Endometrium (tissue), 2 donors: ENCODE measurements around the gene RSRC1.
"Not testable (repeated sequence)": the region's sequence is repeated elsewhere in the genome, so short reads cannot be mapped to it uniquely, and the experiment has no call there.

Experiments used
- FAIRE-seq: peaks from 2 replicates; lab custom pipeline; 2012; peaks lifted over from hg19 to GRCh38; lab: Jason Lieb, UNC
- donor health status: control.
- donor health status: control.

The RSRC1 gene

DNA sequence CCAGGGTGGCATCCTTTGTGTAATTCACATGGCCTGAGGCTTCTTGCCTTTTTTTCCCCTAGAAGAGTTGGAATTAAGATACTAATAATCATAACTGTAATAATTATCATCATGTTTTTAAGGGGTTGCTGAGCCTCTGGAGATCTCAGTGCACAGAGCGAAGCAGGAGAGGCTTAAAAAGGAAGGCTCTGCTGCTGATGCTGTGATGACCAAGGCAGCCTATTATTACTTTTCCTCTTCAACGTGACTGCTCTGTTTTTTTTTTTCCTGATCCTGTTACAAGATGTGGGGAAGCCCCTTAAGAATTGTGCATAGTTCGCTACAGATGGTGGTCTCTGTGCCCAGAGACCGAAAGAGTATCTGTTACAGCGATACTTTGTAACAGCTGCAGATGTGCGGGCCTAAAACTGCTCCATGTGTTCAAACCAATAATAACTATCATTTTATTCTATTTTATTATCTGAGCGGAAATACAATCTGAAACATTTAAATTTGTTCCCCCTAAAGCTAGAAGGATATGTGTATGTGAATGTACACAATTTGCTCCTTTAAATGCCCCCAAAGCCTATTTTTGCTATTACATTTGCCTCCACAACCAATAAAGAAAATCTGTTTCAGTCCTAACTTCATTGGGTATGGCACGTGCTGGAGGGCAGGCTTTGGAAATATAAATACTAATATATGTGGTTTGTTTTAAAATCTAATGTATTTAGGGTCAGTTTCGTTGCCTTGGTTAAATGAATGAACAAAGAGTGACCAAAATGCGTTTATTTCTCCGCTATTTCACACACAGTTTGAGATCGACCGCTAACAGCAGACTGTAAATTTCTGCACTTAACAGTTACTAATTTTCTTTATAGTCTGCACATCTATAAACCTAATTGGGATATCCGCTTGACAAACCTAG is 8.3 kb upstream of the RSRC1 start:
- FAIRE-seq: no peak

- no peak for FAIRE-seq
Measured at GRCh38 chr3:158102242-158103080, 7.4 kb upstream of the RSRC1 start.

- no peak for FAIRE-seq
Measured at GRCh38 chr3:158103081-158103886, 6.6 kb upstream of the RSRC1 start.

- no peak for FAIRE-seq
Measured at GRCh38 chr3:158103887-158104327, 6.0 kb upstream of the RSRC1 start.

- no peak for FAIRE-seq
Measured at GRCh38 chr3:158104431-158104921, 5.4 kb upstream of the RSRC1 start.

DNA sequence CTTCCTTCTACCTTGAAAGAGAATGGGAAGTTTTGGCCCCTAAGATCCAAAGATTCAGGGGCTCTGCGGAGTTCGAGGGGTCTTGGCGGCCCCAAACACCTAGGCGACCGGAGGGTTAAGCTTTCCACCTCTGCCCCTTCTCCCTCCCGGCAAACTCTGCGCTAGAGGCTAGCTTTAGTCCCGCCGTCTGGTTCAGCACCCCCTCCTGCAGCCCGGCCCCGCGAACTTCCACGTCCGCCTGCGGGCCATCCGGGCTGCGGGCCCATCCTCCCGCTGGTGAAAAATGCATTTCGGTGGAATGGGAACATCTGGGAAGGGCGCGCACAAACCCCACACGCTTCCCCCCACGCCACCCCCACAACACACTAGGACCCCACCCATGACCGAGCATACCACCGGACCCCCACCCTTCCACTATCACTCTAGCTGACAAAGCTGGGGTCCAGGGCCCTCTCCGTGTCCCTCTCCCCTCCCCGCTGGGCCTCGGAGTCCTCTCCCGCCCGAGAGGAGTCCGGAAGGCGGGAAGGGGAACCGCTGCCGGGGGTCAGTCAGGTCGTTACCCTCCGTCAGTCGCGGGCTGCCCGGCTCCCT is 4.7 kb upstream of the RSRC1 start:
- FAIRE-seq: no peak

DNA sequence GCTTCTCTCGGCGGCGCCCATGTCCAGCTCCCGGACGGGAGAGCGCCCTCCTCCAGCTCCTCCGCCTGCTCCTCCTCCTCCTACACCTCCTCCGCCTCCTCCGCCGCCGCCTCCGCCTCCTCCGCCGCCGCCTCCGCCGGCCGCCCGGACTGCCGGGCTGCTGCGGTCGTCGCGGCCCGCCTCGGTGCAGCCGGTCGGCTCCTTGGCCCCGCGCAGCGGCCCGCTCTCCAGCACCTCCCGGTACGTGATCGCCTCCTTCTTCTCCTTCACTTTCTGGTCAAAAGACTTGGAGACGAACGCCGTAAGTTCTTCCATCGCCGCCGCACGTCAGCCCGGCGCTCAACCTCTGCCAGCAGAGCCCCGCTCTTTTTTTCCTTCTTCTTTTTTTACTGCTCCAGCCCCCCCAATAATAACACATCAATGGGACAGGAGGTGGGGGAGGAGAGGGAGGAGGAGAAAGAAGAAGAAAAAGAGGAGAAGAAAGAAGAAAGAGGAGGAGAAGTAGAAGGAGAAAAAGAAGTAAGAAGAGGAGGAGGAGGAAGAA is 4.1 kb upstream of the RSRC1 start:
- FAIRE-seq: no peak

DNA sequence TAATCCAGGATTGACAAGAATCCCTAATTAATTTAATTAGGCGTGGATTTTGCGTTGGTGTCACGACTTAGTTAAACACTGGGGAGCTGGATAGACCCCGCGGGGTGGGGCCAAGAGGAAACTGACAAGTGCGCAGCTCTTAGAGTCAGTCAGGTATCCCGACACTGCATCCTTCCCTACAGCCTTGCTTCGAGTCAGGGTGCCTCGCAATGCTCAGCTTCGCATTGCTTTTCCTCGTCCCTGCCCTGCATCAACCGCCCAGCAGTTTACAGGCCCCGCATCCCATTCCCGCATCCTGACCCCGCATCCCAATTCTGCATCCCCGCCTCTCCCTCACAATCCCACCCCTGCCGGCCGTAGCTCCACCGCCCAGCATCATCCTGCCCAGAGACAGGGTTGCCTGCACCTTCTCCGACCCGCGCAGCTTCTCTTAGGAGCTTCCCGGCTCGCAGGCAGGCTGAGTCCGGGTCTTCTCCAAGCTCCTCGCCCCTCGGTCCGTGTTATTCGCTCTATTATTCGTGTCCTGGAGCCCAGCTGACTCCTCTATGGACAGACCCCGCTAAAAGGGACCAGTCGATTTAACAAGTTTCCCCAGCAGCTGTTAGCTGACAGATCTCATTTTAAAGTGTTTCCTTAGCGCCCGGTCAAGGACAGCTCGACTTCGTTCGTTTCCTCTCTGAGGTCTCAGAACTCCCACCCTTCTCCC is 3.0 kb upstream of the RSRC1 start:
- FAIRE-seq: no peak

DNA sequence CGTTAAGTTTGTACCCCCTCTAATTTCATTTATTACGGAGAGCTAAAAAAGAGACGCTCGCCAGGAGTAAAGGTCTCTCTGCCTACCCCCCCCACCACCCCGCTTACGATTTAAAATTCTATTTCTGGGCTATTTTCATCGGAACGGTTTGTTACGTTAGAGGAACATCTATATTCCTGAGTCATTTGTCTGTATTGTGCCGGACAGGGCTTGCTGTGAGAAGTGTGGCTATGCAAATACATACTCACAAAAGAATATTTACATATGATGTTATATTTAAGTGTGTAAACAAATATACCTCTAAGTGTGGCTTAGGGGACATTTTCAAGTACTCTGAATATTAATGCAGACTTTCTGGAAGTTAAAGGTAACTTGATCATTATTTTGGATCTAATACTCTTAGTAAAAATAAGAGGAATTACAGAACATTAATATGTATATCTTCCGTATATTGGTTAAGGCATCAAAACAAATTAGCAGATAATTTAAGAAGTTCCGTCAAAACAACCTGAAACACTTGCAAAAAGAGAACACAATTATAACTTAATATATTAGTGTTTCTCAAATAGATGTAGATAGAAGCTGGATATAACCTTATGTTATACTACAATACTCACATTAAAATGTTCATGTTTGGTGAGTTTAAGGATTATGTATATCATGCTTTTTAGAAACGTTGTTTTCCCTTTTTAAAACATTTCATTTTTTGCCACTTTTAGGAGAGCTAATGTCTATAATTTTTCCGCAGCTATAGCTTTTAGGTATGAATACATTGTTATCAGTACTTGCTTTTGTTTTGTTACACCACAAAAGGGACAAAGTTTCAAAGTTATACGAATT is 2.1 kb upstream of the RSRC1 start:
- FAIRE-seq: no peak

DNA sequence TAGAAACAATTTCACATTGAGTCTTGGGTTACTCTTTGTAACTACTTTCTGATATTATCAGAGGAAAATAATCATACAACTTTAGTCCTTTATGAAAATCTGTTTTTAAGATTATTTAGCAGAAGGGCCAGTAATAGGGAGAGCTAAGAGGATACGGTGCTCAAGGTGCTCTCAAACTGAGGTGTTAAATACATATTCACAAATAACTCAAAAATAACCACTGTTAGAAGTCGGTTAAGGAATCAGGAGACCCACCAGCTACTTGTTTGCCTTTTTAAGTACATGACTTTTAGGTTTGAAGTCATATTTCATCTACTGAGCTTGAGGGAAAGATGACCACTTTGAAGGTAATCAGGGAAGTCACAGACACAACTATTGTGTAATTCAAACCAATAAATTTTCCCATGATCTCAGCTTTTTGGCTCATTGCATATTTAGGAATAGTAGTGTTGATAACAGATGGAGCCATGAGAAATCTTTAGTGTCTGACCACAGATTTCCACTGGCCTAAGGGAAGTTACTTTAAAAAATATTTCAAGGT is 1.4 kb upstream of the RSRC1 start:
- FAIRE-seq: no peak

DNA sequence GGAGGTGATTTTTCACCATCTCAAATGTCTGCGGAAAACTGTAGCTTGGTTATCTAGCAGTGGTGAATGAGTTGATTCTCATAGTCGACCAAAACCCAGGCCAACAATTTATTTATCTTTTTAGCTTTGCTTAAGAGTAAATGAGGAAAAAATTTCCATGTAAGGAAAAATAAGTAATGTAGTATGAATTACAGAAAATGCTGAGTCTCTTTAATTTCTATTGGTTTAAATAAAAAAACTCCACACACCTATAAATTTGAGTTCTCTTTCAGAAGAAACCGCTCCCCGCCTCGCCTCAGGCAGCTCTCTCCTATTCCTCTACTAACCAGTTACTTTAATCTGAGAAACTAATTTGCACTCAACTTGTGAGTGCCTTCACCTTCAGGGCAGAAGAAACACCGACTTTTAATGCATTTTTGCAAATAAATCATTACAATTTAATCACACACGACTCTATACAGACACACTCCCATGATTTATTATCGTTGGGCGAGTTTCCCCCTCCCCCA is 540 bp upstream of the RSRC1 start:
- FAIRE-seq: no peak

- FAIRE-seq: no peak
Measured at GRCh38 chr3:158110658-158111018, 749 bp downstream of the RSRC1 start.

DNA sequence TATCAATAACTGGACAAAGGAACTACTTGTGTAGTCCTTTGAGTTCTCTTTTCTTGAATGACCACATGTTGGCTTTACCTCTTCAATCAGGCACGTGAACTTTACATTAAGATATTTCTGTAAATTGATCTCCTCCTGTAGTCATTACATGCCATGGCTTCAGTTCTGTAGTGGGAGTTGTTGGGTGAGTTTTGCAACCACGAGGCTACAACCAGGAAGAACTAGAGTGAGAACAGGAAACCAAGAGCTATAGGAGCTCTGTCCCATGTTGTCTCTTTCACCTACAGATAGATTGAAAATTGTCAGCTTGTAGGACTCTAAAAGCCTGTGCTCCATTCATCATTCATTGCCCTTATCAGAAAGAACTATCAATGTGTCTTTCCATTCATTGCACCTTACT is 2.0 kb downstream of the RSRC1 start:
- FAIRE-seq: no peak

DNA sequence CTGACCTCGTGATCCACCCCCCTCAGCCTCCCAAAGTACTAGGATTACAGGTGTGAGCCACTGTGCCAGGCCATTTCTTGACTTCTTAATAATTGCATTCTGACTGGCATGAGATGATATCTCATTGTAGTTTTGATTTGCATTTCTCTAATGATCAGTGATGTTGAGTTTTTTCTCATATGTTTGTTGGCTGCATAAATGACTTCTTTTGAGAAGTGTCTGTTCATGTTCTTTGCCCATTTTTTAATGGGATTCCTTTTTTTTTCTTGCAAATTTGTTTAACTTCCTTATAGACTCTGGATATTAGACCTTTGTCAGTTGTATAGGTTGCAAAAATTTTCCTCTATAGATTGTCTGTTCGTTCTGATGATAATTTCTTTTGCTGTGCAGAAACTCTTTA is 3.7 kb downstream of the RSRC1 start:
- not testable (repeated sequence) for FAIRE-seq

DNA sequence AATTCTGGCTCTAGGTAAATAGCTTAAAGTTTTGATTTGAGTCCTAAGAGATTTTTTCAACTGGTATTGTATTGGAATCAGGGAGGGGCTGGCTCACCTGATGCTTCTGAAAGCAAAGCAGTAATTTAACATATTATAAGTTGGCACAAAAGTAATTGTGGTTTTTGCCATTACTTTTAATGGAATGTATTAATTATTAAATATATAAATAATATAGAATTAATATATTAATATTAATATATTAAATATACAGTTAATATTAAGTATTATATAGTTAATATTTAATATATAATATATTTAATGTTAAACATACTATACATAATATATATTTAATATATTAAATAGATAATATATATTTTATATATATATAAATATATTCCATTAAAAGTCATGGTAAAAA is 10.4 kb downstream of the RSRC1 start:
- peak; percentile 48 for FAIRE-seq

DNA sequence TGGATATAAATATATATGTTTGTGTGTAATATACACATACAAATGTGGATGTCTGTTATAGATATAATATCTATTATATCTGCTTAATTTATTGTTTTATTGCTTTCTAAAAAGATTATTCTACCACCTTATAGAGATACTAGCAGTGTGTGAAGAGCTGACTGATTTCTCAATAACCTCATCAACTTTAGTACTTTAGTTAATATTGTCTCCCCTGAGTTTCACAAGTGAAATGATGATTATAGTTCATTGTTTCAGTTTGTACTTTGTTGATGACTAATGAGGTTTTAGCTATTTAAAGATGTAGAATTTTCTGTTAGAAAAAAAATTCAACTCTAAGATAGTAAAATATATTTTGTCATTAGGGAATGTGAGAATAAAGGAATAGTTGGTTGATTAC is 11.4 kb downstream of the RSRC1 start:
- FAIRE-seq: no peak

GRCh38 chr3:158122721-158123120 is 12.8 kb downstream of the RSRC1 start:
- FAIRE-seq: not testable (repeated sequence)

DNA sequence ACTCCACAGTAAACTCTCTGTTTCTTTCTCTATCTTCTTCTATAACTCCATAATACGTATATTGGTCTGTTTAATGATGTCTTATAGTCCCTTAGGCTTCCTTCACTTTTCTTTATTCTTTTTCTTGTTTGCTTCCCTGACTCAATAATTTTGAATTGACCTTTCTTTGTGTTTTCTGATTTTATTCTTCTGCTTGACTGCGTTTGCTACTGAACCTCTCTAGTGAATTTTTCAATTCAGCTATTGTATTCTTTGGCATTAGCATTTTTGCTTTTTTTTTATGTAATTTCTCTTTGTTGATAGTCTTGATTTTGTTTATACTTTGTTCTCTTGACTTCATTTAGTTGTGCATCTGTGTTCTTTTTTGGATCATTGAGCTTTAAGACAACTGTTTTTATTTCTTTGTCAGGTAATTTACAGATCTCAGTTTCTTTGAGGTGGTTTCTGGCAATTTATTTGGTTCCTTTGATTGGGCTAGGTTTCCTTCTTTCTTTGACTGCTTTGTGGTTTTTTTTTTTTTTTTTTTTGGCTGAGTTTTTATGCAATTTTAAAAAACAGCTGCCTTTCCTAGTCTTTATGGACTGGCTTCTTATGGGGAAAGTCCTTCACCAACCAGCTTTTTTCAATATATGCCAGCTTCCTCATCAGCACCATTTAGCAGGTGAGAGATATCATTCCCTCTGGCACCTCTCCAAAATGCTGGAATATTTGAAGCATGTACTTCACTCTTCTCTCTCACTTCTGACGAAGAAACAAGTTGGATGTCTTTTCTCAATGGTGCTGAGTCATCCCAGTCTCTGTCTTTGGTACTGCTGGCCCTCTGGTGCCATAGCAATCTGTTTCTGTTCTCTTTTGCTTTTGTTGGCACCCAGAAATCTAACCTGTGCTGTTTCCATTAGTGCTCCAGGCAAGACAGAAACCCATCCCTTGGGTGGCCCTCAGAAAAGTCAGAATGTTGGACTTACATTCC is 17.6 kb downstream of the RSRC1 start:
- no peak for FAIRE-seq
